Stimulated activated CD4-positive, alpha-beta T cell treated with anti-CD3 and anti-CD28 coated beads, Interleukin-2, amount 100 ng/mL, for 48 hours (primary cell): ENCODE measurements around the gene CNOT6.
"Not testable (repeated sequence)": the region's sequence is repeated elsewhere in the genome, so short reads cannot be mapped to it uniquely, and the experiment has no call there.

Experiments
- DNase-seq, 2 donors: peaks; one replicate each; pipeline ENCODE4 v3.0.0-alpha.2; 2020

Gene CNOT6

GRCh38 chr5:180521591-180521990 is 27.4 kb downstream of the CNOT6 start:
- no peak for DNase-seq

GRCh38 chr5:180522330-180522729 is 28.2 kb downstream of the CNOT6 start:
- DNase-seq = no peak

GRCh38 chr5:180523629-180524466 is 29.7 kb downstream of the CNOT6 start:
- no peak for DNase-seq

- DNase-seq = no peak
Measured at GRCh38 chr5:180525399-180525798, 31.2 kb downstream of the CNOT6 start.

- no peak for DNase-seq
Measured at GRCh38 chr5:180526269-180526668, 32.1 kb downstream of the CNOT6 start.

GRCh38 chr5:180527659-180528058 is 33.5 kb downstream of the CNOT6 start:
- no peak for DNase-seq

GRCh38 chr5:180531036-180531585 is 36.9 kb downstream of the CNOT6 start:
- not testable (repeated sequence) for DNase-seq

GRCh38 chr5:180532268-180532667 is 38.1 kb downstream of the CNOT6 start:
- no peak for DNase-seq

GRCh38 chr5:180533845-180534244 is 39.7 kb downstream of the CNOT6 start:
- DNase-seq = no peak

GRCh38 chr5:180535573-180535972 is 41.4 kb downstream of the CNOT6 start:
- no peak for DNase-seq

GRCh38 chr5:180540050-180540694 is 46.0 kb downstream of the CNOT6 start:
- DNase-seq = no peak

- DNase-seq = no peak
Measured at GRCh38 chr5:180541710-180542109, 47.5 kb downstream of the CNOT6 start.

- no peak for DNase-seq
Measured at GRCh38 chr5:180545248-180545647, 51.1 kb downstream of the CNOT6 start.

GRCh38 chr5:180548563-180548962 is 54.4 kb downstream of the CNOT6 start:
- no peak for DNase-seq

- no peak for DNase-seq
Measured at GRCh38 chr5:180553530-180553929, 59.4 kb downstream of the CNOT6 start.

GRCh38 chr5:180555168-180555921 is 61.2 kb downstream of the CNOT6 start:
- DNase-seq = no peak

GRCh38 chr5:180557217-180557809 is 63.1 kb downstream of the CNOT6 start:
- DNase-seq = no peak

- no peak for DNase-seq
Measured at GRCh38 chr5:180558232-180558631, 64.1 kb downstream of the CNOT6 start.

GRCh38 chr5:180563994-180564393 is 69.8 kb downstream of the CNOT6 start:
- no peak for DNase-seq

- no peak for DNase-seq
Measured at GRCh38 chr5:180568914-180569313, 74.7 kb downstream of the CNOT6 start.

GRCh38 chr5:180575571-180575970 is 81.4 kb downstream of the CNOT6 start:
- DNase-seq = no peak

GRCh38 chr5:180580681-180581080 is 86.5 kb downstream of the CNOT6 start:
- no peak for DNase-seq

GRCh38 chr5:180583738-180584137 is 89.6 kb downstream of the CNOT6 start:
- DNase-seq = no peak
